IMR-90 (cell line): Measurements from ENCODE around the gene TMF1.

Source experiments
- CTCF ChIP-seq: conservative IDR thresholded peaks from 2 replicates; pipeline ENCODE4 v1.5.1; 2012; ENCODE audit warnings: mild to moderate bottlenecking, low read depth, low read length, improper control_type of control experiment
- MAFK ChIP-seq: IDR thresholded peaks from 2 replicates; pipeline ENCODE4 v1.6.1; 2012; ENCODE audit warnings: low read depth, low read length, improper control_type of control experiment
- MXI1 ChIP-seq: IDR thresholded peaks from 2 replicates; pipeline ENCODE4 v1.6.1; 2012; ENCODE audit warnings: low read depth, mild to moderate bottlenecking, low read length, moderate library complexity, borderline replicate concordance
- POLR2A ChIP-seq: IDR thresholded peaks from 2 replicates; pipeline ENCODE4 v1.6.1; 2012; ENCODE audit warnings: mild to moderate bottlenecking, low read depth, low read length

DNA sequence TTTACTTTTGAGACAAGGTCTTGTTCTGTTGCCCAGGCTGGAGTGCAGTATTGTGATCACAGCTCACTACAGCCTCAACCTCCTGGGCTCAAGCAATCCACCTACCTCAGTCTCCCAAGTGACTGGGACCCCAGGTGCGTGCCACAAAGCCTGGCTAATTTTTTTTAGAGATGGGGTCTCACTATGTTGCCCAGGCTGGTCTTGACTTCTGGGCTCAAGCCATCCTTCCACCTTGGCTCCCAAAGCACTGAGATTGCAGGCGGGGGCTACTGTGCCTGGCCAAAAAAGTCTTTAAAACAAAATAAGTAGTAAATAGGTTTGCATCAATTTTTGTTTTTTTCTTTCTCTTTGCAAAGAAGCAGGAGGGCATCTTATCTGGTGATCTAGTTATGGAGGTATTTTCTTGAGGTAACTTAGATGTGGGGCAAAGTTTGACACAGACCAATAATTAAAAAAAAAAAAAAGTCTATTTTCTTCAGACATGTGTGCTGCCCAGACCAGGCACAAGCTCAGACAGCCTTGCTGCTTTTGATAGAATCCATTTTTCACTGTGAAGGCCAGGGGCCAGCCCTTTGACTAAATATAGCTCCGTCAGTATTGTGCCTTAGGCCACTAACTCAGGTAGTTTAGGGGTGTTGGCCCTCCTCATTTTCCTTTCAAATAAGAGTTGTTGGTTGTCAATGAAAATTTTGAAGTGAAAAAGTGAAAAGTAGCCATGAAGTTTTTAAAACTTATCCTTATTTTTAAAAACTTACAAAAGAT lies 35.1 kb upstream of the TMF1 start:
- TF ChIP-seq POLR2A (no peak), MAFK (no peak), MXI1 (no peak), CTCF (no peak)
